Measurements from ENCODE around the gene NFXL1. TPM values are rescaled to one million over a fixed set of nuclear protein-coding genes. Genes with fewer than 3 reads are reported as not detected.
"Not testable (repeated sequence)": the region's sequence is repeated elsewhere in the genome, so short reads cannot be mapped to it uniquely, and the experiment has no call there.

Gene NFXL1
- total and polyA plus RNA-seq, 2 donors (not counting 1 experiment from before 2014, with no cell fraction given), result 9.6 to 14.1 TPM

- Histone ChIP-seq H3K4me1 (ENCODE audit: control insufficient read depth, extremely low read depth, insufficient read depth, low read length) (no peaks in the 10 kb centered on the region), H3K36me3 (ENCODE audit: control insufficient read depth, insufficient read depth, low read length) (no peaks in the 10 kb centered on the region), H2AFZ (ENCODE audit: low read length) (no peak overlapping the region), H3K79me2 (ENCODE audit: control insufficient read depth, insufficient read depth, low read length) (no peaks in the 10 kb centered on the region), H3K27ac (ENCODE audit: insufficient read depth, low read length) (no peak overlapping the region), H3K9me3 (ENCODE audit: control insufficient read depth, insufficient read depth, low read depth, low read length) (no peaks in the 10 kb centered on the region), H3K4me3 (replicated peaks in 1 of 4; ENCODE audit: control extremely low read depth in 1 of 4, insufficient read depth in 1 of 4, low read depth in 3 of 4, low read length in 4 of 4) (no peak overlapping the region), H3K9ac (ENCODE audit: insufficient read depth, low read length) (no peak overlapping the region), H3K27me3 (ENCODE audit: control insufficient read depth, insufficient read depth, low read length) (no peaks in the 10 kb centered on the region), H3K4me2 (ENCODE audit: extremely low read depth, insufficient read depth, low read length) (no peak overlapping the region), H4K20me1 (ENCODE audit: control insufficient read depth, extremely low read depth, insufficient read depth, low read length) (no peaks in the 10 kb centered on the region)
- DNase-seq (ENCODE audit: low read depth in 2 of 2), result no peak
- TF ChIP-seq EZH2 (IDR thresholded peaks at IDR 0.05; ENCODE audit: low read length, missing control alignments) (no peak), CTCF (conservative IDR thresholded peaks at IDR 0.05 in 1 of 2, IDR thresholded peaks at IDR 0.05 in 1 of 2; ENCODE audit: low read depth in 1 of 2, low read length in 2 of 2) (no peak)
Measured at GRCh38 chr4:47929682-47930201, 15.4 kb upstream of the NFXL1 start.

GRCh38 chr4:47926667-47927258 lies 12.4 kb upstream of the NFXL1 start:
- Histone ChIP-seq H3K27me3 (ENCODE audit: control insufficient read depth, insufficient read depth, low read length) (peaks cover under 1% of the 10 kb centered on the region), H3K27ac (ENCODE audit: insufficient read depth, low read length) (no peak overlapping the region), H3K9me3 (ENCODE audit: control insufficient read depth, insufficient read depth, low read depth, low read length) (no peaks in the 10 kb centered on the region), H3K4me3 (replicated peaks in 1 of 4; ENCODE audit: control extremely low read depth in 1 of 4, insufficient read depth in 1 of 4, low read depth in 3 of 4, low read length in 4 of 4) (no peak overlapping the region), H3K9ac (ENCODE audit: insufficient read depth, low read length) (no peak overlapping the region), H3K79me2 (ENCODE audit: control insufficient read depth, insufficient read depth, low read length) (no peaks in the 10 kb centered on the region), H3K4me1 (ENCODE audit: control insufficient read depth, extremely low read depth, insufficient read depth, low read length) (no peaks in the 10 kb centered on the region), H3K4me2 (ENCODE audit: extremely low read depth, insufficient read depth, low read length) (peak overlapping the region; percentile 17), H3K36me3 (ENCODE audit: control insufficient read depth, insufficient read depth, low read length) (no peaks in the 10 kb centered on the region), H2AFZ (ENCODE audit: low read length) (no peak overlapping the region), H4K20me1 (ENCODE audit: control insufficient read depth, extremely low read depth, insufficient read depth, low read length) (no peaks in the 10 kb centered on the region)
- peak; percentile 49 to 52 for DNase-seq (ENCODE audit: low read depth in 2 of 2)
- TF ChIP-seq CTCF (conservative IDR thresholded peaks at IDR 0.05 in 1 of 2, IDR thresholded peaks at IDR 0.05 in 1 of 2; ENCODE audit: low read depth in 1 of 2, low read length in 2 of 2) (peak; percentile 63 to 92), EZH2 (IDR thresholded peaks at IDR 0.05; ENCODE audit: low read length, missing control alignments) (no peak)

GRCh38 chr4:47923261-47923608 lies 8.9 kb upstream of the NFXL1 start:
- H3K4me1 ChIP-seq (ENCODE audit: control insufficient read depth, extremely low read depth, insufficient read depth, low read length); H3K27ac ChIP-seq (ENCODE audit: insufficient read depth, low read length); H3K4me2 ChIP-seq (ENCODE audit: extremely low read depth, insufficient read depth, low read length); H3K27me3 ChIP-seq (ENCODE audit: control insufficient read depth, insufficient read depth, low read length); H4K20me1 ChIP-seq (ENCODE audit: control insufficient read depth, extremely low read depth, insufficient read depth, low read length); H3K36me3 ChIP-seq (ENCODE audit: control insufficient read depth, insufficient read depth, low read length); H3K9ac ChIP-seq (ENCODE audit: insufficient read depth, low read length); H3K9me3 ChIP-seq (ENCODE audit: control insufficient read depth, insufficient read depth, low read depth, low read length); H2AFZ ChIP-seq (ENCODE audit: low read length); H3K4me3 ChIP-seq (replicated peaks in 1 of 4; ENCODE audit: control extremely low read depth in 1 of 4, insufficient read depth in 1 of 4, low read depth in 3 of 4, low read length in 4 of 4); DNase-seq (ENCODE audit: low read depth in 2 of 2); H3K79me2 ChIP-seq (ENCODE audit: control insufficient read depth, insufficient read depth, low read length): not testable (repeated sequence)

GRCh38 chr4:47922436-47923260 lies 8.3 kb upstream of the NFXL1 start:
- not testable (repeated sequence) for H3K79me2 ChIP-seq (ENCODE audit: control insufficient read depth, insufficient read depth, low read length); H3K36me3 ChIP-seq (ENCODE audit: control insufficient read depth, insufficient read depth, low read length); H3K4me3 ChIP-seq (replicated peaks in 1 of 4; ENCODE audit: control extremely low read depth in 1 of 4, insufficient read depth in 1 of 4, low read depth in 3 of 4, low read length in 4 of 4); H4K20me1 ChIP-seq (ENCODE audit: control insufficient read depth, extremely low read depth, insufficient read depth, low read length); H2AFZ ChIP-seq (ENCODE audit: low read length); H3K27me3 ChIP-seq (ENCODE audit: control insufficient read depth, insufficient read depth, low read length); H3K9me3 ChIP-seq (ENCODE audit: control insufficient read depth, insufficient read depth, low read depth, low read length); H3K4me2 ChIP-seq (ENCODE audit: extremely low read depth, insufficient read depth, low read length); H3K4me1 ChIP-seq (ENCODE audit: control insufficient read depth, extremely low read depth, insufficient read depth, low read length); DNase-seq (ENCODE audit: low read depth in 2 of 2); H3K9ac ChIP-seq (ENCODE audit: insufficient read depth, low read length); H3K27ac ChIP-seq (ENCODE audit: insufficient read depth, low read length)

- H3K27me3 ChIP-seq (ENCODE audit: control insufficient read depth, insufficient read depth, low read length); H3K9me3 ChIP-seq (ENCODE audit: control insufficient read depth, insufficient read depth, low read depth, low read length); H3K36me3 ChIP-seq (ENCODE audit: control insufficient read depth, insufficient read depth, low read length); H3K4me2 ChIP-seq (ENCODE audit: extremely low read depth, insufficient read depth, low read length); H4K20me1 ChIP-seq (ENCODE audit: control insufficient read depth, extremely low read depth, insufficient read depth, low read length); DNase-seq (ENCODE audit: low read depth in 2 of 2); H3K27ac ChIP-seq (ENCODE audit: insufficient read depth, low read length); H3K9ac ChIP-seq (ENCODE audit: insufficient read depth, low read length); H2AFZ ChIP-seq (ENCODE audit: low read length); H3K4me3 ChIP-seq (replicated peaks in 1 of 4; ENCODE audit: control extremely low read depth in 1 of 4, insufficient read depth in 1 of 4, low read depth in 3 of 4, low read length in 4 of 4); H3K4me1 ChIP-seq (ENCODE audit: control insufficient read depth, extremely low read depth, insufficient read depth, low read length); H3K79me2 ChIP-seq (ENCODE audit: control insufficient read depth, insufficient read depth, low read length): not testable (repeated sequence)
Measured at GRCh38 chr4:47917163-47917562, 2.8 kb upstream of the NFXL1 start.
